Gastroesophageal sphincter (tissue), 4 donors: ENCODE results near the gene GALNT2. TPM values are rescaled to one million over a fixed set of nuclear protein-coding genes. Genes with fewer than 3 reads are reported as not detected.
A peak's percentile ranks its signal among the peaks of the same experiment; 100 is the strongest.

Experiments used
- ATAC-seq: fragments of 150-250 bp; one replicate; pipeline ENCODE4 v1.9.1; 2016; ENCODE audit warnings: mild to moderate bottlenecking, moderate library complexity
- H3K27ac ChIP-seq, 4 donors: fragments of 200-600 bp; sonication (generic) in 3 of 4; 1 replicate in 3 of 4; 2 replicates in 1 of 4; pipeline ENCODE4 v1.5.1; 2016 to 2019
- H3K27me3 ChIP-seq: fragments of 200-600 bp; sonication (generic); one replicate; pipeline ENCODE4 v1.5.1; 2019
- H3K36me3 ChIP-seq, 2 donors: fragments of 200-600 bp; sonication (generic); one replicate each; pipeline ENCODE4 v1.5.1; 2019; ENCODE audit warnings: control low read depth in 1 of 2
- H3K4me1 ChIP-seq, 3 donors: fragments of 200-600 bp; sonication (generic); 1 replicate in 2 of 3; 2 replicates in 1 of 3; pipeline ENCODE4 v1.5.1; 2016 to 2019; ENCODE audit warnings: control low read depth in 2 of 3
- H3K4me3 ChIP-seq, 2 donors: fragments of 200-600 bp; sonication (generic); one replicate each; pipeline ENCODE4 v1.5.1; 2019; ENCODE audit warnings: mild to moderate bottlenecking in 1 of 2, moderate library complexity in 1 of 2
- H3K9me3 ChIP-seq, 3 donors: fragments of 200-600 bp; sonication (generic); one replicate each; pipeline ENCODE4 v1.5.1; 2017 to 2019; ENCODE audit warnings: control low read depth in 2 of 3
- CTCF ChIP-seq, 4 experiments: fragments of 200-600 bp in 2 of 4; fragments of 450-650 bp in 2 of 4; sonication (generic) in 1 of 4; IDR thresholded peaks; one replicate each; pipeline ENCODE4 v1.5.1; 2017 to 2019; ENCODE audit warnings: antibody characterized with exemption in 4 of 4, mild to moderate bottlenecking in 2 of 4, moderate library complexity in 2 of 4
- EP300 ChIP-seq: sonication (generic); formaldehyde crosslinking; IDR thresholded peaks from one replicate; pipeline ENCODE4 v1.6.1; 2017; ENCODE audit warnings: antibody characterized with exemption, mild to moderate bottlenecking
- POLR2A ChIP-seq, 2 donors: fragments of 450-650 bp; IDR thresholded peaks; one replicate each; pipeline ENCODE4 v1.6.1; 2017; ENCODE audit warnings: antibody characterized with exemption in 2 of 2, mild to moderate bottlenecking in 2 of 2, moderate library complexity in 1 of 2
- POLR2AphosphoS5 ChIP-seq: sonication (generic); formaldehyde crosslinking; IDR thresholded peaks from one replicate; pipeline ENCODE4 v1.6.1; 2017; ENCODE audit warnings: antibody characterized with exemption
- WGBS, 2 donors: methylation state at CpG; one replicate each; pipeline ENCODE4 v1.1.5; 2018; ENCODE audit warnings: low coverage in 1 of 2; 5-methylcytosine and 5-hydroxymethylcytosine counted together
- total RNA-seq, 4 donors: library from RNA; depleted of rRNA; stranded (reverse); fragments of >200 nt; gene quantifications; one replicate each; pipeline ENCODE4 v1.1.0, GENCODE V29; 2016

The GALNT2 gene
- total RNA-seq, 4 donors from 2014 or later, result 95.3 to 160 (median 134) TPM

GRCh38 chr1:230082211-230082610 lies 15.2 kb downstream of the GALNT2 start:
- H3K9me3 ChIP-seq, result no peaks in the 10 kb centered on the region
- H3K27me3 ChIP-seq, result no peaks in the 10 kb centered on the region
- H3K4me1 ChIP-seq, result peaks cover 4 to 100% (median 28%) of the 10 kb centered on the region in 3 donors
- no peak overlapping the region for H3K4me3 ChIP-seq
- TF ChIP-seq POLR2A (IDR thresholded peaks at IDR 0.05) (no peak), POLR2AphosphoS5 (no peak), CTCF (IDR thresholded peaks at IDR 0.05) (no peak), EP300 (no peak)
- no peaks in the 10 kb centered on the region for H3K36me3 ChIP-seq
- H3K27ac ChIP-seq, result peak overlapping the region in 1 of 4 donors; percentile 84
- 100% methylated on average over 1 of the region's 4 CpGs for WGBS, 2 donors
- ATAC-seq, result no peak

- Histone ChIP-seq H3K36me3 (no peaks in the 10 kb centered on the region), H3K9me3 (no peaks in the 10 kb centered on the region), H3K27me3 (no peaks in the 10 kb centered on the region), H3K4me3 (no peak overlapping the region), H3K4me1 (peaks cover 4 to 100% (median 31%) of the 10 kb centered on the region in 3 donors), H3K27ac (peak overlapping the region in 3 of 4 donors; percentile 83 to 85 (median 84))
- no peak for TF ChIP-seq POLR2AphosphoS5
- TF ChIP-seq EP300, result no peak
- no peak for TF ChIP-seq CTCF (IDR thresholded peaks at IDR 0.05)
- TF ChIP-seq POLR2A (IDR thresholded peaks at IDR 0.05), result no peak
- WGBS, 2 donors, result 92 to 93% methylated on average over 9 of the region's 9 CpGs
- ATAC-seq, result no peak
Observed at GRCh38 chr1:230083053-230083452, 16.0 kb downstream of the GALNT2 start.

DNA sequence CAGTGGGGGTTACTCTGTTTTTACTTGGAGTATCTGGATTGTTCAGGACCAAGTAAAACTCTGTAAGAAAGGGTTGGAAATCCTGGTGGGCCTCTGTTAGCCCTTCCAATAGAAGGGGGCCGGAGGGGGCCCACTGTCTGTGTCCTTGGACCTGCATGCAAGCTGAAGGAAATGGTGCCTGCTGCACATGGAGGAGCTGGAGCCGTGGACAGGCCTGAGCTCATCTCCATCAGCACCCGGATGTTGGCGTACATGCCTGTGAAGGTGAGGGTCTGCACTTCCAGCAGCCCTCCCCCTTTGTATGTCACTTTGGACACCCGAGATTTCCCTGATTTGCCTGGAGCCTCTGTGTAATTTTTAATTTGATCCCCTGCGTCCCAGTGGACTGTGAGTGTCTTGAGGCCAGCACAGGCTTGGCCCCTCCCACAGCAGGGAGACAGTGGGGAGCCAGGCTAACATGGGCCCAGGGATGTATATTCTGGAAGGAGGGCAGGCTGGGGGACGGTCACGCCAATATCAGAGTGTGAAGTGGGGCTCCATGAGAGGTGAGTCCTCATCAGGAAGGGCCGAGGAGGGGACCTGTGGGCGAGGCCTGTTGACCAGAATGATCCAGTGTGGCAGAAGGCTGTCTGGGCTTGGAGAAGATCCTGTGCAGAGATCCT lies 16.8 kb downstream of the GALNT2 start:
- peak; percentile 14 for ATAC-seq
- Histone ChIP-seq H3K36me3 (no peaks in the 10 kb centered on the region), H3K9me3 (no peaks in the 10 kb centered on the region), H3K4me1 (peaks cover 4 to 100% (median 31%) of the 10 kb centered on the region in 3 donors), H3K27me3 (no peaks in the 10 kb centered on the region), H3K27ac (peak overlapping the region; percentile 11 to 85 (median 84)), H3K4me3 (no peak overlapping the region)
- WGBS, 2 donors, result 83 to 90% methylated on average over 2 of the region's 10 CpGs
- TF ChIP-seq CTCF (IDR thresholded peaks at IDR 0.05) (no peak), POLR2A (IDR thresholded peaks at IDR 0.05) (no peak), EP300 (no peak), POLR2AphosphoS5 (no peak)

DNA sequence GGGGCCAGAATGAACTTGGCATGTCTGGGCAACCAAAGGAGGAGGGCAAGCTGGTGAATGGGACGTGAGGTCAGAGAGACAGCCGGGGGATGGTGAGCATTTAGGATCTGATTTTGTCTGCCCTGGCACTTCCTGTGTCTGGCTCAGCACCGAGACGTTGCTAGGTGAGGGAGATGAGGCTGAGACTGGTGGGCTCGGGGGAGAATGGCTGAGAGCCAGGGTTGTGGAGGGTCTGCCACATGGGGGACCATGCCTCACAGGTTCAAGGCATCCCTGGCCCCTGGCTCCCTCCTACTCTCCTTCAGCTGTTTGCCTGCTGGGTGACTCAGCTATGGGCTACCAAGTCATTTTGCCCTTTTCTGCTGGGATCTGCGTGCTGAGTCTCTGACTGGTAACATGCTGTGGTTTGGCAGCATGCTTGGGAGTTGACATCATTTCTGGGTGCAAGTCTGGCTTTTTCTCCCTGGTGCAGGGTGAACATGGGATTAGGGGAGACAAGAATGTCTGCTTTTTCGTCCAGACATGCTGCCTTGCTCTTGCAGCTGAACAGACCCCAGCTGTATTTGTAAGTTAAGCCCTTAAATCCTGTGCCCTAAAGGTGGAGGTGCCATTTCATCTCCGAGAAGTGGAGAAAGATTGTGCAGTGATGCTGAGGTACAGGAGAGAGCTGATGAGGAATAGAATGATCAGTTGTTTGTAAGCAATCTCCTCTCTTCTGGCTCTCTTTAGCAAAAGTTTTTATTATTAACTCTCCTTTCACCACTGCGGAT lies 17.6 kb downstream of the GALNT2 start:
- Histone ChIP-seq H3K27me3 (no peaks in the 10 kb centered on the region), H3K4me1 (peaks cover 4 to 99% (median 31%) of the 10 kb centered on the region in 3 donors), H3K27ac (peak overlapping the region; percentile 11 to 85 (median 84)), H3K36me3 (peaks cover 0 to 6% of the 10 kb centered on the region in 2 donors), H3K4me3 (no peak overlapping the region), H3K9me3 (no peaks in the 10 kb centered on the region)
- no peak for TF ChIP-seq EP300
- TF ChIP-seq CTCF (IDR thresholded peaks at IDR 0.05), result no peak
- no peak for TF ChIP-seq POLR2A (IDR thresholded peaks at IDR 0.05)
- TF ChIP-seq POLR2AphosphoS5, result peak; percentile 93
- peak; percentile 72 for ATAC-seq
- WGBS, 2 donors, result 20 to 40% methylated on average over 1 to 6 of the region's 9 CpGs
